Measurements from ENCODE around the gene RDM1.

- TF ChIP-seq EZH2 (IDR thresholded peaks at IDR 0.05; ENCODE audit: borderline replicate concordance, low read length) (no peak), CTCF (IDR thresholded peaks at IDR 0.05; ENCODE audit: low read length) (no peak)
These were observed 52.2 kb downstream of the RDM1 start for GRCh38 chr17:35878361-35878760.

All from OCI-LY1 (cell line).